ENCODE data around the gene NAALADL2. TPM values are rescaled to one million over a fixed set of nuclear protein-coding genes. Genes with fewer than 3 reads are reported as not detected.

Gene NAALADL2
- polyA plus RNA-seq, 3 donors, result not detected

DNA sequence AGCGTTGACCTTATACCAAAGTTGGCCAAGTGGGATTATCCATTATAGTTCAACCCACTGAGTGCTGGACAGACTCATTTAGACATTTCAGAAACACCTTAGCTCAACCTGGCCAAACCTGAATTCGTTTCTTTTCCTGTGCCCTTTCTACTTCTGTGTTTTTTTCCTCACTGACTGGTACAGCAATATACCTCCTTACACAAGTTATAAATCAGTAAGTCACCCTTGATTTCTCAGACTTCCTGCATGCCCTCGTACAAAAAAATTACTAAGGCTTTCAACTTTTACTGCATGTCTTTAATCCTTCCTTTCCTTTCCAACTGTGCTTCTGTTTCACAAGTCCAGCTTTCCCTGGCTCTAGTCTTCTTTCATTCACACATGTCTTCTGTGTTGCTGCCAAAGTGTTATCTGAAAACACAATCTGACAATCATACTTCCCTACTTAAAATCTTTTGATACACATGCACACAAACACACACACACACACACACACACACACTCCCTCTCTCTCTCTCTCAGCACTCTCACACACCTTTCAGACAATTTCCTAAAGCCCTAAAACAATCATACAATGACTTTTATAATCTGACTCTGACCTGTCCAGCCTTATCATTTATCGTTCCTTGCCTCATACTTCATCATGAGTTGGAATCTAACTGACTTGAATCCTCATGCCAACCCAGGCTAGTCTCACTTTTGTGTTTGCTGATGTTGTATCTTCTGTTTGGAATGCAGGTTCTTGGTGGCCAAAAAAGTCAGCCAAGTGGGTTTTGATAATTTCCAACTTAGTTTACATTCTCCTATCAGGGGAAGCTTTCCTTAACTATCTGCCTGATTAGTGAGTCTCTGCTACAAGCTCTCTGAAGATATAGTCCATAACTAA, 436.4 kb downstream of the NAALADL2 start:
- Histone ChIP-seq H3K4me1 (ENCODE audit: control insufficient read depth in 1 of 2, insufficient read depth in 2 of 2, low read length in 2 of 2) (no peaks in the 10 kb centered on the region), H3K79me2 (ENCODE audit: insufficient read depth, low read length) (no peaks in the 10 kb centered on the region), H3K27me3 (ENCODE audit: control insufficient read depth in 2 of 2, insufficient read depth in 2 of 2, low read length in 2 of 2) (no peaks in the 10 kb centered on the region), H3K36me3 (replicated peaks in 1 of 2; ENCODE audit: control insufficient read depth in 1 of 2, insufficient read depth in 2 of 2, low read length in 2 of 2) (no peaks in the 10 kb centered on the region), H3K4me3 (replicated peaks in 1 of 3; ENCODE audit: low read depth in 2 of 3, low read length in 3 of 3) (no peak overlapping the region), H3K4me2 (replicated peaks; ENCODE audit: extremely low read depth, low read length, poor library complexity, severe bottlenecking) (no peak overlapping the region), H4K20me1 (ENCODE audit: insufficient read depth, low read length) (no peaks in the 10 kb centered on the region), H3K9ac (ENCODE audit: insufficient read depth, low read length, poor library complexity, severe bottlenecking) (no peak overlapping the region), H3K27ac (ENCODE audit: low read depth in 1 of 2, low read length in 2 of 2) (no peak overlapping the region), H3K9me3 (replicated peaks in 1 of 2; ENCODE audit: control insufficient read depth in 1 of 2, insufficient read depth in 1 of 2, low read length in 2 of 2) (no peaks in the 10 kb centered on the region), H2AFZ (ENCODE audit: insufficient read depth, low read depth, low read length, poor library complexity, severe bottlenecking) (no peak overlapping the region)
- Mint-ChIP-seq H3K27ac (no peak overlapping the region), H3K4me1 (no peaks in the 10 kb centered on the region), H3K36me3 (no peaks in the 10 kb centered on the region), H3K27me3 (ENCODE audit: low read depth in 3 of 3) (peaks cover 0 to 2% (median 0%) of the 10 kb centered on the region in 3 donors), H3K4me3 (no peak overlapping the region), H3K9me3 (peaks cover 0 to 6% (median 3%) of the 10 kb centered on the region in 7 donors)
- no peak for DNase-seq
- 27% methylated on average over 3 of the region's 4 CpGs for WGBS (ENCODE audit: insufficient coverage)
- intact Hi-C loops (cut with micrococcal nuclease), result no loop called here
- TF ChIP-seq, protein P1, sequence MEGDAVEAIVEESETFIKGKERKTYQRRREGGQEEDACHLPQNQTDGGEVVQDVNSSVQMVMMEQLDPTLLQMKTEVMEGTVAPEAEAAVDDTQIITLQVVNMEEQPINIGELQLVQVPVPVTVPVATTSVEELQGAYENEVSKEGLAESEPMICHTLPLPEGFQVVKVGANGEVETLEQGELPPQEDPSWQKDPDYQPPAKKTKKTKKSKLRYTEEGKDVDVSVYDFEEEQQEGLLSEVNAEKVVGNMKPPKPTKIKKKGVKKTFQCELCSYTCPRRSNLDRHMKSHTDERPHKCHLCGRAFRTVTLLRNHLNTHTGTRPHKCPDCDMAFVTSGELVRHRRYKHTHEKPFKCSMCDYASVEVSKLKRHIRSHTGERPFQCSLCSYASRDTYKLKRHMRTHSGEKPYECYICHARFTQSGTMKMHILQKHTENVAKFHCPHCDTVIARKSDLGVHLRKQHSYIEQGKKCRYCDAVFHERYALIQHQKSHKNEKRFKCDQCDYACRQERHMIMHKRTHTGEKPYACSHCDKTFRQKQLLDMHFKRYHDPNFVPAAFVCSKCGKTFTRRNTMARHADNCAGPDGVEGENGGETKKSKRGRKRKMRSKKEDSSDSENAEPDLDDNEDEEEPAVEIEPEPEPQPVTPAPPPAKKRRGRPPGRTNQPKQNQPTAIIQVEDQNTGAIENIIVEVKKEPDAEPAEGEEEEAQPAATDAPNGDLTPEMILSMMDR (IDR thresholded peaks at IDR 0.05), result no peak

DNA sequence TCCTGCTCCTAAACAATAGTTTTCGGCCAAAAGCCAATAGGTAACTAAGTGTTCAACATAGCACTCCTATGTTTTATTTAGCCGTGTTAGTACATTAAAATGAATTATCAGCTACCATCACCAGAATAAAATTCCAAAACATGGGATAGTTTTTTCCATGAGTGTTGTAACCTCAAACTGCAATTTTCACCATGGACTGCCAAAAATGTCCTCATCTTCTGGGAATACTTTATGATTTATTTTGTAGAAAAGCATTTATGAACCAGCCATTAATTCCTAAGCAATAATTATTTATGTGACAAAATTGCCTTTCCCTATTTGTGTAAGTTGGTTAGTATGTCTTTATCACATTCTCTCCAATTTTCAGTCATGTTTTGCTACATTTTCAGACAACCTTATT, 438.1 kb downstream of the NAALADL2 start:
- TF ChIP-seq, protein P1 (IDR thresholded peaks at IDR 0.05), result no peak
- WGBS (ENCODE audit: insufficient coverage), result no CpG with 5 or more reads among the region's 2 CpGs
- H3K4me3 Mint-ChIP-seq, result no peak overlapping the region

More for the DNA sequence above, 438.1 kb downstream of the NAALADL2 start:
- Histone ChIP-seq H3K9ac (ENCODE audit: insufficient read depth, low read length, poor library complexity, severe bottlenecking) (no peak overlapping the region), H3K4me1 (ENCODE audit: control insufficient read depth in 1 of 2, insufficient read depth in 2 of 2, low read length in 2 of 2) (no peaks in the 10 kb centered on the region), H3K9me3 (replicated peaks in 1 of 2; ENCODE audit: control insufficient read depth in 1 of 2, insufficient read depth in 1 of 2, low read length in 2 of 2) (peaks cover 0 to 2% of the 10 kb centered on the region in 2 donors), H2AFZ (ENCODE audit: insufficient read depth, low read depth, low read length, poor library complexity, severe bottlenecking) (no peak overlapping the region), H4K20me1 (ENCODE audit: insufficient read depth, low read length) (no peaks in the 10 kb centered on the region), H3K4me3 (replicated peaks in 1 of 3; ENCODE audit: low read depth in 2 of 3, low read length in 3 of 3) (no peak overlapping the region), H3K4me2 (replicated peaks; ENCODE audit: extremely low read depth, low read length, poor library complexity, severe bottlenecking) (no peak overlapping the region), H3K36me3 (replicated peaks in 1 of 2; ENCODE audit: control insufficient read depth in 1 of 2, insufficient read depth in 2 of 2, low read length in 2 of 2) (no peaks in the 10 kb centered on the region), H3K79me2 (ENCODE audit: insufficient read depth, low read length) (no peaks in the 10 kb centered on the region), H3K27me3 (ENCODE audit: control insufficient read depth in 2 of 2, insufficient read depth in 2 of 2, low read length in 2 of 2) (no peaks in the 10 kb centered on the region), H3K27ac (ENCODE audit: low read depth in 1 of 2, low read length in 2 of 2) (no peak overlapping the region)
- Mint-ChIP-seq H3K36me3 (no peaks in the 10 kb centered on the region), H3K27ac (no peak overlapping the region), H3K4me1 (no peaks in the 10 kb centered on the region), H3K9me3 (peaks cover 2 to 7% (median 6%) of the 10 kb centered on the region in 7 donors), H3K27me3 (ENCODE audit: low read depth in 3 of 3) (peaks cover 0 to 2% (median 0%) of the 10 kb centered on the region in 3 donors)
- no peak for DNase-seq
- intact Hi-C loops (cut with micrococcal nuclease), result no loop called here

Data from CD14-positive monocyte (primary cell).